H1 (cell line): Measurements from ENCODE around the gene DYNC2H1. TPM values are rescaled to one million over a fixed set of nuclear protein-coding genes. Genes with fewer than 3 reads are reported as not detected.

ENCODE experiments used
- CTCF ChIA-PET: fragments of 300-600 bp; sonication (Branson Sonifier 250); formaldehyde crosslinking; loops from one replicate; lab custom pipeline; 2021; ENCODE audit not compliant: partially characterized antibody; lab: Charles Lee
- POLR2A ChIA-PET: fragments of 300-600 bp; sonication (Branson Sonifier 250); formaldehyde crosslinking; loops from one replicate; lab custom pipeline; 2021; ENCODE audit warnings: inconsistent platforms; ENCODE audit not compliant: partially characterized antibody; lab: Charles Lee
- DNase-seq, 2 experiments: peaks; one replicate each; pipeline versions ENCODE4 v3.0.0 to v3.0.0-alpha.2; 2010 to 2022; ENCODE audit warnings: low spot score in 2 of 2, low read depth in 1 of 2, mixed read lengths in 1 of 2
- FAIRE-seq: peaks from 2 replicates; lab custom pipeline; 2011; peaks lifted over from hg19 to GRCh38; lab: Jason Lieb, UNC
- H2AFZ ChIP-seq: 2 replicates; pipeline ENCODE4 v1.8.1; 2012; ENCODE audit warnings: low read length, inconsistent platforms
- H2AK5ac ChIP-seq: 2 replicates; pipeline ENCODE4 v1.6.1; 2013; ENCODE audit warnings: low read depth, low read length
- H2BK120ac ChIP-seq: replicated peaks from 2 replicates; pipeline ENCODE3; 2013; ENCODE audit warnings: low read depth, low read length, inconsistent platforms
- H2BK12ac ChIP-seq: 2 replicates; pipeline ENCODE4 v1.6.1; 2013; ENCODE audit warnings: low read depth, low read length
- H2BK15ac ChIP-seq: 2 replicates; pipeline ENCODE4 v1.6.1; 2013; ENCODE audit warnings: low read length
- H2BK20ac ChIP-seq: 2 replicates; pipeline ENCODE4 v1.6.1; 2013; ENCODE audit warnings: low read length
- H2BK5ac ChIP-seq: 2 replicates; pipeline ENCODE4 v1.6.1; 2013; ENCODE audit warnings: low read depth, low read length
- H3K14ac ChIP-seq: 2 replicates; pipeline ENCODE4 v1.6.1; 2013; ENCODE audit warnings: inconsistent platforms; ENCODE audit not compliant: insufficient read length
- H3K18ac ChIP-seq: 2 replicates; pipeline ENCODE4 v1.6.1; 2013; ENCODE audit warnings: low read length; ENCODE audit errors: extremely low read depth
- H3K23ac ChIP-seq: 2 replicates; pipeline ENCODE4 v1.6.1; 2013; ENCODE audit warnings: inconsistent platforms; ENCODE audit not compliant: insufficient read length
- H3K23me2 ChIP-seq: 2 replicates; pipeline ENCODE4 v1.6.1; 2013; ENCODE audit warnings: low read depth, low read length
- H3K27ac ChIP-seq: 2 replicates; pipeline ENCODE4 v1.6.1; 2011; ENCODE audit warnings: low read depth, low read length, inconsistent platforms
- H3K27me3 ChIP-seq, 4 experiments: replicated peaks in 1 of 4; 1 replicate in 1 of 4; 2 replicates in 3 of 4; pipeline versions ENCODE4 v1.6.1 to v1.8.1; 2011 to 2013; ENCODE audit warnings: low read length in 3 of 4, mild to moderate bottlenecking in 3 of 4, inconsistent platforms in 2 of 4, mixed read lengths in 2 of 4, moderate library complexity in 1 of 4; ENCODE audit not compliant: control insufficient read depth in 3 of 4, insufficient read depth in 3 of 4; ENCODE audit errors: extremely low read depth in 1 of 4
- H3K36me3 ChIP-seq, 4 experiments: 2 replicates each; pipeline versions ENCODE4 v1.6.1 to v1.8.1; 2011 to 2013; ENCODE audit warnings: mild to moderate bottlenecking in 4 of 4, low read length in 3 of 4, moderate library complexity in 2 of 4, control low read depth in 1 of 4, inconsistent platforms in 1 of 4; ENCODE audit not compliant: insufficient read depth in 4 of 4, control insufficient read depth in 2 of 4
- H3K4ac ChIP-seq: replicated peaks from 2 replicates; pipeline ENCODE3; 2013; ENCODE audit warnings: low read length, low read depth, mixed read lengths, inconsistent platforms; ENCODE audit not compliant: insufficient read length
- H3K4me1 ChIP-seq, 4 experiments: replicated peaks in 1 of 4; 1 replicate in 1 of 4; 2 replicates in 3 of 4; pipeline versions ENCODE4 v1.6.1 to v1.8.1; 2011 to 2013; ENCODE audit warnings: low read length in 3 of 4, inconsistent platforms in 2 of 4, mixed read lengths in 1 of 4; ENCODE audit not compliant: insufficient read depth in 4 of 4, control insufficient read depth in 3 of 4
- H3K4me2 ChIP-seq, 2 experiments: 2 replicates each; pipeline versions ENCODE4 v1.6.1 to v1.8.1; 2011 to 2013; ENCODE audit warnings: low read depth in 2 of 2, low read length in 2 of 2, control low read depth in 1 of 2, inconsistent platforms in 1 of 2, mild to moderate bottlenecking in 1 of 2; ENCODE audit not compliant: insufficient read depth in 1 of 2
- H3K4me3 ChIP-seq, 4 experiments: fragments of 200-600, 300-600 bp in 1 of 4; sonication (generic), shearing (Covaris generic), sonication (Bioruptor Twin) in 1 of 4; 2 replicates each; pipeline versions ENCODE4 v1.5.1 to v1.8.1; 2011 to 2016; ENCODE audit warnings: low read length in 4 of 4, low read depth in 3 of 4, control low read depth in 2 of 4, inconsistent platforms in 2 of 4, mild to moderate bottlenecking in 2 of 4, mixed read lengths in 1 of 4, moderate library complexity in 1 of 4; ENCODE audit not compliant: insufficient read depth in 2 of 4; ENCODE audit errors: extremely low read depth in 1 of 4
- H3K56ac ChIP-seq: replicated peaks from 2 replicates; pipeline ENCODE3; 2013; ENCODE audit warnings: low read depth, mild to moderate bottlenecking, mixed read lengths, low read length, inconsistent platforms; ENCODE audit not compliant: insufficient read length
- H3K79me1 ChIP-seq: 2 replicates; pipeline ENCODE4 v1.6.1; 2013; ENCODE audit warnings: low read depth, low read length, control low read depth
- H3K79me2 ChIP-seq, 2 experiments: 2 replicates each; pipeline versions ENCODE4 v1.6.1 to v1.8.1; 2012 to 2013; ENCODE audit warnings: low read length in 2 of 2, mild to moderate bottlenecking in 2 of 2, inconsistent platforms in 1 of 2; ENCODE audit not compliant: insufficient read depth in 2 of 2, control insufficient read depth in 1 of 2
- H3K9ac ChIP-seq, 4 experiments: replicated peaks in 1 of 4; 1 replicate in 1 of 4; 2 replicates in 3 of 4; pipeline versions ENCODE4 v1.6.1 to v1.8.1; 2011 to 2013; ENCODE audit warnings: low read depth in 3 of 4, low read length in 3 of 4, control low read depth in 2 of 4, mild to moderate bottlenecking in 2 of 4, moderate library complexity in 2 of 4, inconsistent platforms in 1 of 4; ENCODE audit errors: extremely low read depth in 1 of 4
- H3K9me3 ChIP-seq, 2 experiments: 2 replicates each; pipeline versions ENCODE4 v1.6.1 to v1.8.1; 2012 to 2013; ENCODE audit warnings: mild to moderate bottlenecking in 2 of 2, moderate library complexity in 2 of 2, control low read depth in 1 of 2, inconsistent platforms in 1 of 2, low read depth in 1 of 2, low read length in 1 of 2, mixed read lengths in 1 of 2; ENCODE audit not compliant: insufficient read depth in 2 of 2
- H4K20me1 ChIP-seq, 2 experiments: replicated peaks in 1 of 2; 2 replicates each; pipeline versions ENCODE3 to v1.8.1; 2011 to 2013; ENCODE audit warnings: inconsistent platforms in 2 of 2, low read length in 2 of 2, mild to moderate bottlenecking in 1 of 2; ENCODE audit not compliant: insufficient read depth in 2 of 2, control insufficient read depth in 1 of 2
- H4K5ac ChIP-seq: 2 replicates; pipeline ENCODE4 v1.6.1; 2013; ENCODE audit warnings: low read length, low read depth, mixed read lengths, inconsistent platforms; ENCODE audit not compliant: insufficient read length
- H4K8ac ChIP-seq: 2 replicates; pipeline ENCODE4 v1.8.0; 2013; ENCODE audit warnings: mild to moderate bottlenecking, moderate library complexity, low read length, inconsistent platforms; ENCODE audit not compliant: insufficient read depth; ENCODE audit errors: extremely low read depth
- H4K91ac ChIP-seq: replicated peaks from 2 replicates; pipeline ENCODE3; 2013; ENCODE audit warnings: low read length, mixed read lengths, inconsistent platforms; ENCODE audit not compliant: insufficient read length
- CEBPB ChIP-seq: IDR thresholded peaks from 2 replicates; pipeline ENCODE4 v1.6.1; 2012; ENCODE audit warnings: low read depth, low read length
- EZH2 ChIP-seq: fragments of 200-600 bp; sonication (generic); IDR thresholded peaks from 2 replicates; pipeline ENCODE4 v1.7.1; 2012; ENCODE audit warnings: low read depth, mild to moderate bottlenecking, moderate library complexity, low read length, inconsistent platforms; ENCODE audit not compliant: severe bottlenecking
- JUND ChIP-seq: IDR thresholded peaks from 2 replicates; pipeline ENCODE4 v1.6.1; 2011; ENCODE audit warnings: mild to moderate bottlenecking, improper control_type of control experiment, low read length
- KDM5A ChIP-seq: fragments of 200-600 bp; IDR thresholded peaks from 2 replicates; pipeline ENCODE4 v1.7.1; 2012; ENCODE audit warnings: mild to moderate bottlenecking, low read length, inconsistent platforms, mixed read lengths
- SIN3A ChIP-seq, 2 experiments: IDR thresholded peaks in 1 of 2; conservative IDR thresholded peaks in 1 of 2; 2 replicates each; pipeline ENCODE4 v1.6.1; 2011 to 2012; ENCODE audit warnings: low read length in 2 of 2, improper control_type of control experiment in 1 of 2, low read depth in 1 of 2, mild to moderate bottlenecking in 1 of 2
- TBP ChIP-seq: IDR thresholded peaks from 2 replicates; pipeline ENCODE4 v1.6.1; 2011; ENCODE audit warnings: low read depth, low read length, improper control_type of control experiment
- WGBS, 2 experiments: shearing (Covaris generic) in 1 of 2; methylation state at CpG; one replicate each; pipeline versions ENCODE4 v1.1.6 to v1.1.7; 2013 to 2015; ENCODE audit warnings: low lambda C conversion rate in 2 of 2, mixed read lengths in 2 of 2, inconsistent platforms in 1 of 2, low coverage in 1 of 2, missing lambda C conversion rate in 1 of 2; ENCODE audit not compliant: insufficient replicate concordance in 2 of 2, insufficient coverage in 1 of 2, insufficient read length in 1 of 2; ENCODE audit errors: extremely low coverage in 1 of 2, missing lambda C conversion rate in 1 of 2; 5-methylcytosine and 5-hydroxymethylcytosine counted together
- polyA plus RNA-seq, 7 experiments: library from polyadenylated mRNA; depleted of rRNA in 3 of 7; stranded (reverse) in 5 of 7; unstranded in 2 of 7; fragments of >200 nt in 5 of 7; fragments of 200-250 nt in 2 of 7; gene quantifications; 1 replicate in 5 of 7; 2 replicates in 1 of 7; 4 replicates in 1 of 7; pipeline versions ENCODE4 v1.2.1 to v1.2.3, GENCODE V29; 2011 to 2013; ENCODE audit warnings: missing spikeins in 2 of 7, mixed read lengths in 2 of 7
- total RNA-seq: library from RNA; stranded (reverse); fragmentation: NEBNext Ultra II Directional; extraction: Animal tissue kit (Norgen Biotek cat#: 25700); gene quantifications from 2 replicates; pipeline ENCODE4 v1.2.1, GENCODE V29; 2021
- TF ChIP-seq, protein P1 (sequence below): IDR thresholded peaks from 2 replicates; pipeline ENCODE4 v1.6.1; 2011; ENCODE audit warnings: low read depth, mild to moderate bottlenecking, low read length; ENCODE audit not compliant: insufficient read depth

The DYNC2H1 gene
- total and polyA plus RNA-seq, 2 of the 8 experiments (the other 6 are each of a cell fraction or from before 2014, with no cell fraction given), result 6.2 to 12.0 TPM

- ChIA-PET POLR2A (no interaction called here), CTCF (interaction anchor here (0.7 to 1.3 kb wide), 5 partner anchors 10 to 164 kb away, joined by 3 to 4 read pairs (median 3); no protein-coding TSS in a partner anchor)
- no peak overlapping the region for H3K56ac ChIP-seq
- no peak for DNase-seq
- peaks cover 0 to 8% (median 0%) of the 10 kb centered on the region in 4 experiments; a peak in 3 of 7 replicates for H3K4me1 ChIP-seq
- H2BK20ac ChIP-seq, result no peak overlapping the region
- H3K4me2 ChIP-seq, result no peak overlapping the region
- no peak overlapping the region for H4K91ac ChIP-seq
- no peak for FAIRE-seq
- H3K79me2 ChIP-seq, result no peaks in the 10 kb centered on the region
- H3K79me1 ChIP-seq, result no peaks in the 10 kb centered on the region
- no peak overlapping the region for H2BK5ac ChIP-seq
- no peak overlapping the region for H2BK15ac ChIP-seq
- H2AK5ac ChIP-seq, result no peak overlapping the region
- H3K23ac ChIP-seq, result no peak overlapping the region
- no peak overlapping the region for H4K5ac ChIP-seq
- H4K20me1 ChIP-seq, result no peaks in the 10 kb centered on the region
- no peak overlapping the region for H3K27ac ChIP-seq
- H3K18ac ChIP-seq, result no peak overlapping the region
- H3K27me3 ChIP-seq, result no peaks in the 10 kb centered on the region
- no peaks in the 10 kb centered on the region; a peak in 1 of 8 replicates for H3K36me3 ChIP-seq
- H3K9me3 ChIP-seq, result peaks cover 3 to 6% of the 10 kb centered on the region in 2 experiments; a peak in 2 of 4 replicates
- no peak overlapping the region for H3K14ac ChIP-seq
- no peak overlapping the region for H4K8ac ChIP-seq
- no peak overlapping the region for H3K9ac ChIP-seq
- no peak overlapping the region for H2AFZ ChIP-seq
- H2BK12ac ChIP-seq, result no peak overlapping the region
- no peak overlapping the region for H3K4me3 ChIP-seq
- no peak overlapping the region for H3K4ac ChIP-seq
- no peak overlapping the region for H2BK120ac ChIP-seq
- WGBS, 2 experiments, result 88% methylated on average over 4 of the region's 4 CpGs; no CpG with 5 or more reads in 1 of the 2 experiments
- TF ChIP-seq, protein P1, sequence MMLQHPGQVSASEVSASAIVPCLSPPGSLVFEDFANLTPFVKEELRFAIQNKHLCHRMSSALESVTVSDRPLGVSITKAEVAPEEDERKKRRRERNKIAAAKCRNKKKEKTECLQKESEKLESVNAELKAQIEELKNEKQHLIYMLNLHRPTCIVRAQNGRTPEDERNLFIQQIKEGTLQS, result no peak
- TF ChIP-seq EZH2 (no peak), CEBPB (no peak), JUND (no peak), SIN3A (conservative IDR thresholded peaks at IDR 0.05 in 1 of 2, IDR thresholded peaks at IDR 0.05 in 1 of 2; ENCODE audit: low read depth in 1 of 2, low read length in 2 of 2) (no peak), KDM5A (no peak), TBP (no peak)
- no peaks in the 10 kb centered on the region for H3K23me2 ChIP-seq
Observed at GRCh38 chr11:103487113-103487512, 377.9 kb downstream of the DYNC2H1 start.
